HG03196 (cell line): ENCODE measurements around the gene SLA2.
"Not testable (repeated sequence)": the region's sequence is repeated elsewhere in the genome, so short reads cannot be mapped to it uniquely, and the experiment has no call there.

ENCODE experiments used
- ATAC-seq: cut with Tn5 transposase; IDR thresholded peaks from one replicate; pipeline ENCODE4 v1.9.1; 2021; ENCODE audit not compliant: unreplicated experiment

SLA2 gene

GRCh38 chr20:36646678-36647077, 682 bp upstream of the SLA2 start:
- no peak for ATAC-seq

- no peak for ATAC-seq
Measured at GRCh38 chr20:36645353-36645752, 643 bp downstream of the SLA2 start.

- no peak for ATAC-seq
Measured at GRCh38 chr20:36644706-36645095, 1.3 kb downstream of the SLA2 start.

GRCh38 chr20:36644032-36644705, 1.8 kb downstream of the SLA2 start:
- no peak for ATAC-seq

GRCh38 chr20:36642136-36642535, 3.9 kb downstream of the SLA2 start:
- no peak for ATAC-seq

- ATAC-seq: no peak
Measured at GRCh38 chr20:36641506-36641843, 4.5 kb downstream of the SLA2 start.

GRCh38 chr20:36638876-36639400, 7.1 kb downstream of the SLA2 start:
- ATAC-seq: not testable (repeated sequence)

GRCh38 chr20:36634342-36634741, 11.7 kb downstream of the SLA2 start:
- no peak for ATAC-seq

GRCh38 chr20:36633285-36633772, 12.7 kb downstream of the SLA2 start:
- ATAC-seq: no peak

- ATAC-seq: no peak
Measured at GRCh38 chr20:36632487-36633284, 13.3 kb downstream of the SLA2 start.

- no peak for ATAC-seq
Measured at GRCh38 chr20:36632147-36632486, 13.9 kb downstream of the SLA2 start.

GRCh38 chr20:36631646-36632045, 14.3 kb downstream of the SLA2 start:
- ATAC-seq: no peak

- ATAC-seq: no peak
Measured at GRCh38 chr20:36629719-36630681, 16.0 kb downstream of the SLA2 start.

- no peak for ATAC-seq
Measured at GRCh38 chr20:36628076-36628475, 17.9 kb downstream of the SLA2 start.

GRCh38 chr20:36624944-36625324, 21.1 kb downstream of the SLA2 start:
- no peak for ATAC-seq

- no peak for ATAC-seq
Measured at GRCh38 chr20:36624068-36624943, 21.7 kb downstream of the SLA2 start.

GRCh38 chr20:36623444-36623843, 22.6 kb downstream of the SLA2 start:
- no peak for ATAC-seq

GRCh38 chr20:36620917-36621316, 25.1 kb downstream of the SLA2 start:
- no peak for ATAC-seq

GRCh38 chr20:36614781-36615557, 31.0 kb downstream of the SLA2 start:
- no peak for ATAC-seq

- no peak for ATAC-seq
Measured at GRCh38 chr20:36613974-36614373, 32.0 kb downstream of the SLA2 start.
